ENCODE measurements around the gene TMEM164. TPM values are rescaled to one million over a fixed set of nuclear protein-coding genes. Genes with fewer than 3 reads are reported as not detected.
A peak's percentile ranks its signal among the peaks of the same experiment; 100 is the strongest.

TMEM164 gene
- total and polyA plus RNA-seq, 8 donors, result 7.3 to 21.3 (median 11.9) TPM

DNA sequence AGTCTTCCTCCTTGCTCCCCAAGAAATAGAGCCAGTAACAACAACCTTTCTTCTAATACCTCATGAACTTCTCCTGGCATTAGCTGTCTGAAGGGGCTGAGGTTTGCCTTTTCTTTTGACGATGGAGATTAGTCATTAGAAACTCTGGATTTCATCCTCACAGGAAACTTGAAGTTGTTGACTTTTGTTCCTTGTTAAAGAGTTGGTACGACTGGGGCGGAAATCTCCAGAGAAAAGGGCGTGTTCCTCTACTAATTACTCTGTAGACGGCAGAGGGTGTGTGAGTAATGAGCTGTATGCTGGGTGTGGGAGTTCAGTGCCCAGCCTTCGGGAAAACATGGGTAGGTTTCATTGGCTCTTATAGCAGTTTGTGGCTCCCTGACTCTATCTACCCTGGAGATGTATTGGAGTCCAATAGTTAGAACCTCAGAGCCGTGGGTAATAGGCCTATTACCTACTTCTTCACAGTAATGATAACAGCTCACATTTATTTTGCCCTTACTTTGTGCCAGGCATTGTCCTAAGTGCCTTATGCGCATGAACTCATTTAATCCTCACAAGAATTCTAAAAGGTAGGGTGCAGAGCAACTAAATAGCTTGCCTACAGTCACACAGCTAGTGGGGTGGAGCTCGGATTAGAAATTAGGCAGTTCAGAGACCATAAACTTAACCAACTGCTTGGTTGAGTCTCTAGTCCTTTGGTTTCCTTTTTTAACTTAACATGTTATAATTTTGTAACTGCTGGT, 23.4 kb downstream of the TMEM164 start:
- intact Hi-C loops (cut with DNase I), result no loop called here
- H3K27me3 ChIP-seq, result peaks cover 0 to 5% (median under 1%) of the 10 kb centered on the region in 4 donors
- no peaks in the 10 kb centered on the region for H3K9me3 ChIP-seq
- no peak overlapping the region for H3K4me3 ChIP-seq
- no peak for FAIRE-seq
- H3K27ac ChIP-seq, result no peak overlapping the region
- no peak for DNase-seq
- no peaks in the 10 kb centered on the region for H3K36me3 ChIP-seq
- WGBS, 2 donors, result 68 to 85% methylated on average over 9 of the region's 9 CpGs
- no peaks in the 10 kb centered on the region for H3K4me1 ChIP-seq
- peak in 2 of 4 donors; percentile 44 to 50 for ATAC-seq
- TF ChIP-seq CTCF (IDR thresholded peaks at IDR 0.05), result no peak

DNA sequence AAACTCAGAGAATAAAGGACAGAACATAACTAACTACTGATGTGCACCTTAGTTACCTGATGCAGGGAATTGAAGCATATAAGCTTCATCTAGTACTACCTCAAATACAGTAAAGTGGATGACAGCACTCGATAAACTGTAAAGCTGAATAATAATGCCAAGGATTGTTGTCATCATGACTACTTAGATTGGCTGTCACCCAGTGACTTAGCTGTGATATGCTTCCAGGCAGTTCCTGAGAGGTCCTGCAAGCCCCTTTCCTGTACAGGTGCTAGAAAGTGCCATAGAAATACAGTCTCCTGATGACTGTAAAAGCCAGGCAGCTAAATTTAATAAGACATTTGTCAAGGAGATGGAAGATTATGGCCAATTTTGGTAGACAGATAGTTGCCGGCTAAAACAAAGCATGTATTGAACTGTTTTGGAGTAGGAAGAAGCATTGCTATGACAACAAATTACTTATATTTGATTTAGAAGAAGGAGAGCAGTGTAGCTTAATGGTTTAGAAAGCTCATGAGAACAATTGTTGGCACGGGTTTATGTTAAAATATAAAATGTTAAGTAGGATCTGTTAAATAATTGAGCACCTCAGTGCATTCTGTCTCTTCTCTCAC, 29.7 kb downstream of the TMEM164 start:
- Histone ChIP-seq H3K4me3 (no peak overlapping the region), H3K27ac (no peak overlapping the region), H3K9me3 (no peaks in the 10 kb centered on the region), H3K36me3 (no peaks in the 10 kb centered on the region), H3K4me1 (peaks cover 0 to 6% (median 0%) of the 10 kb centered on the region in 3 donors), H3K27me3 (peaks cover 0 to 5% (median 2%) of the 10 kb centered on the region in 4 donors)
- FAIRE-seq (no peak), ATAC-seq (peak in 2 of 4 donors; percentile 32 to 34), DNase-seq (no peak)
- no peak for TF ChIP-seq CTCF (IDR thresholded peaks at IDR 0.05)
- 27 to 29% methylated on average over 3 of the region's 3 CpGs for WGBS, 2 donors
- intact Hi-C loops (cut with DNase I), result no loop called here

GRCh38 chrX:110034036-110034435, 31.1 kb downstream of the TMEM164 start:
- no peaks in the 10 kb centered on the region for H3K36me3 ChIP-seq
- H3K27me3 ChIP-seq, result peaks cover 0 to 4% (median 0%) of the 10 kb centered on the region in 4 donors
- 89 to 90% methylated on average over 2 of the region's 2 CpGs for WGBS, 2 donors
- FAIRE-seq, result no peak
- ATAC-seq, result no peak
- no peak for TF ChIP-seq CTCF (IDR thresholded peaks at IDR 0.05)
- intact Hi-C loops (cut with DNase I), result no loop called here
- peaks cover 0 to 6% (median 0%) of the 10 kb centered on the region in 3 donors for H3K4me1 ChIP-seq
- no peaks in the 10 kb centered on the region for H3K9me3 ChIP-seq
- no peak overlapping the region for H3K27ac ChIP-seq
- no peak for DNase-seq
- no peak overlapping the region for H3K4me3 ChIP-seq

- Histone ChIP-seq H3K9me3 (no peaks in the 10 kb centered on the region), H3K27ac (no peak overlapping the region), H3K4me1 (peaks cover 0 to 6% (median 0%) of the 10 kb centered on the region in 3 donors), H3K36me3 (no peaks in the 10 kb centered on the region), H3K4me3 (no peak overlapping the region), H3K27me3 (peaks cover 0 to under 1% (median 0%) of the 10 kb centered on the region in 4 donors)
- no peak for DNase-seq
- 25 to 28% methylated on average over 3 of the region's 3 CpGs for WGBS, 2 donors
- FAIRE-seq, result no peak
- intact Hi-C loops (cut with DNase I), result no loop called here
- TF ChIP-seq CTCF (IDR thresholded peaks at IDR 0.05), result no peak
- ATAC-seq, result peak in 1 of 4 donors; percentile 14
Measured at GRCh38 chrX:110036162-110037033, 33.5 kb downstream of the TMEM164 start.

Data from pancreas (tissue), 10 donors.